ENCODE measurements around the gene SYAP1.
"Not testable (repeated sequence)": the region's sequence is repeated elsewhere in the genome, so short reads cannot be mapped to it uniquely, and the experiment has no call there.

Gene SYAP1

DNA sequence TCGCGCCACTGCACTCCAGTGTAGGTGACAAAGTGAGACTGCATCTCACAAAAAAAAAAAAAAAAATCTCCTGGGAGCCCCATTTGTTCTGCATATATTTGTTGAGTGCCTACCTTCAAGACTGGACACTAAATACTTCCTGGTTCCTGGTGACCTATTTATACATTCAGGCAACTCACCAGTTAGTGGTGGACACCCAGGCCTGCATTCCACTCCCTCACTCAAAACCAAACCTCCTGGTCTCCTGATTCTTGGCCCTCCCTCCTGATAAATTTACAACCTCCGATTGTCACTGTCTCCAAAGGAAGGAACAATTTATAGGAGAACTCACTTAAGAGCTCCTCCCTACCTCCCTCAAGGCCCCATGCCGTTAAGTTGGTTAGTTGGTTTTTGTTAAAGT lies 3.1 kb downstream of the SYAP1 start:
- no peak for DNase-seq (ENCODE audit: low spot score)

- DNase-seq (ENCODE audit: low spot score): no peak
Measured at GRCh38 chrX:16725072-16725471, 5.7 kb downstream of the SYAP1 start.

DNA sequence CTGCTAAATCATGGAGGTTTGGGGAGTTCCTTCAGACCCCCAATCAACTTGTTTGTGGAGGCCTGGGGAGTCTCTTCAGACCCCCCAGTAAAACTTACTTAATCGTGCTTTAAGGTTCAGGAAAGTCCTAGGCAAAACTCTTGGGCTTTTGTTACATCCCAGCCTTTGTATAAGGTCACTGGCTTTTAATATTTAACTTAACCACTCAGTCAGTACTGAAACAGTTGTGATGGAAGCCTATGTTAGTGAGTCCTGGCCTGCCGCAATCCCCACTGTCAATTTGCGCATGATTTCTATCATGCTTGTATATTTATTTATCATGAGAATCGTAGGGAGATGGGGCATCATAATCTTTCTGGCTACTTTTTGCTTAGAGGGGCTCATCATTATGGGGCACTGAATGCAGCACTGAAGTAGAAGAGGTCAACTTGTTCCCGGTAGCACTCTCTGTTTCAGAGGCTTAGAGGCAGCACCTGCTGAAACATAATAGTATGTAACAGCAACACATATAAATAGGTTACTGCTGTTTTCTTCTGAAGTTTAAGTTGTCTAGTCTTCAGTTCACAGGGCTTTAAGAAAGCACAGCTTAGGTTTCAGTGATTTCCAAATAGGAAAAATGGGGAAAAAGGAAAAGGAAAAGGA lies 7.1 kb downstream of the SYAP1 start:
- not testable (repeated sequence) for DNase-seq (ENCODE audit: low spot score)

- no peak for DNase-seq (ENCODE audit: low spot score)
Measured at GRCh38 chrX:16727637-16728036, 8.2 kb downstream of the SYAP1 start.

GRCh38 chrX:16730450-16730849 lies 11.0 kb downstream of the SYAP1 start:
- DNase-seq (ENCODE audit: low spot score): no peak

DNA sequence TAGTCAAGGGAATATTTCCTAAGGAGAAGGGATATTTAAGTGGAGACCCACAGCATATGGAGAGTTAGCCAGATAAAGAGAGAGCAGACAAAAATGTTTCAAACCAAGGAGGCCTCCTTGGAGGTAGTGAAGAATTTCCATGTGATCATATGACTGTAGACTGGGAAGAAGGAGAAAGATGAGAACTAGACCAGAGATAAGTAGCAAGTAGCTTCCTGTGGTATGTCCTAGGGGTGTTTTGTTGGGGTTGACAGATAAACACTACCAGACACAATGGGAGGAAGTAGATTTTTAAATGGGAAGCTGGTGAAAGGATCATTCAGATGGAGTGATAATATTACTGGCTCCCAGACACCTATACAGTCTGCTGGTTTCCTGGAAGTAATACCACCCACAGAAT lies 13.6 kb downstream of the SYAP1 start:
- DNase-seq (ENCODE audit: low spot score): no peak

GRCh38 chrX:16737024-16737423 lies 17.6 kb downstream of the SYAP1 start:
- DNase-seq (ENCODE audit: low spot score): no peak

DNA sequence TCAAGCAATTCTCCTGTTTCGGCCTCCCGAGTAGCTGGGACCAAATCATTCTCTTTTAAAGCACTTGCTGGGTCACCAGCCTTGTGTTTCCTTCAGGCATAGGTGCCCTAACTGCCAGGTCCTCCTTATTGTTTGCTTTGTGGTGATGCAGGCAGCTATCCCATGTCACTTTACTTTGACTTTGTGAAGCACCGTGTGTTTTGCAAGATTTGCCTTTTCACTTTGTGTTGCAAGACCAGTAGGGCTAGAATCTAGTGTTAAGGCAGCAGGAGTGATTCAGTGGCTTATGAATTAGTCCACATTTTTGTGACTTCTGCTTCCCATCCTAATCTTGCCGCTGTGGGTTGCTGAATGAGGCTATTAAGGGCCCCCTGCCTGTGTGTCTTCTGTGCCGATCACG lies 20.2 kb downstream of the SYAP1 start:
- no peak for DNase-seq (ENCODE audit: low spot score)

DNA sequence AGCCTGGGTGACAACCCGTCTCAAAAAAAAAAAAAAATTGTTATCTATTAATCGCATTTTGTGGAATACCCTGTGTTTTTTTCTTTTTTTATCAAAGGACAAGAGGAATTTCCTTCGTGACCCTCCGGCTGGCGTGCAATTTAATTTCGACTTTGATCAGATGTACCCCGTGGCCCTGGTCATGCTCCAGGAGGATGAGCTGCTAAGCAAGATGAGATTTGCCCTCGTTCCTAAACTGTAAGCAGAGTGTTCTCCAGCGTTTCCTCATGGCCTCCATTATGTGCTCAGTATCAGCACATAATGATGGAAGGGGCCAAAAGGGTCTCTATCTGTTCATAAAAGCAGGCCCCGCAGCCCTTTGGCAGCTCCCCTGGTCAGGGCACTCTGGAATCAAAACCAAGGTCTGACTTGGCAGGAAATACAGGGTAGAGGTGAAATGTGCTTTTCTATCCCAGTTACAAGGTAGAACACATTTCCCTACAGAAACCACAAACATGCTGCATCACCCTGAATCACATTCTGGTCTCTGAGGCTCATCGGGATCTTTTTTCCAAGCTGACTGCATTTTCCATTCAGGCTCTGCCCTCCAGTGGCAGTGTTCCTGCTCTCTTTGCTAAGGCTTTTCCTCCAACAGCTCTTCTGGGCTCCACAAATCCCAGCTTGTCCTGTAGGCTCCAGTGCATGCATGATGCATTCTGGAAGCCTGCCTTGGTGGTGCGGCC lies 24.4 kb downstream of the SYAP1 start:
- no peak for DNase-seq (ENCODE audit: low spot score)

DNA sequence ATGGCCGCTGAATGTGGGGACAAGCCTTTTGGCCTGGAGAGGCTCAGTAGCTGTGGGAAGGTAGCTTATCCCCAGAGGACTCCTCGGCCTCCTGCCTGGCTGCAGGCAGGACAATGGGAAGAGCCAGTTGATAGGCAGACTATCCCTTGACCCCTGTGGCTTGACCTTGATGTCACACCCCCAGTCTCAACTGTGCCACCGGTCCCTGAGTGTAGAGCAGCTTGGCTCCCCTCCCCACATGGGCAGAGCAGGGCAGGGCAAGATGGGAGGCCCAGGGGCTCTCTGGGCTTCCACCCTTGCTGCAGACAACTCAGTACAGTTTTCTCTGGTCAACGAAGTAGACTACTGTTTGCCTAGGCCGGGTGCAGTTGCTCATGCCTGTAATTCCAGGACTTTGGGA lies 25.7 kb downstream of the SYAP1 start:
- DNase-seq (ENCODE audit: low spot score): no peak

- DNase-seq (ENCODE audit: low spot score): no peak
Measured at GRCh38 chrX:16745659-16746058, 26.2 kb downstream of the SYAP1 start.

- no peak for DNase-seq (ENCODE audit: low spot score)
Measured at GRCh38 chrX:16748425-16748824, 29.0 kb downstream of the SYAP1 start.

DNA sequence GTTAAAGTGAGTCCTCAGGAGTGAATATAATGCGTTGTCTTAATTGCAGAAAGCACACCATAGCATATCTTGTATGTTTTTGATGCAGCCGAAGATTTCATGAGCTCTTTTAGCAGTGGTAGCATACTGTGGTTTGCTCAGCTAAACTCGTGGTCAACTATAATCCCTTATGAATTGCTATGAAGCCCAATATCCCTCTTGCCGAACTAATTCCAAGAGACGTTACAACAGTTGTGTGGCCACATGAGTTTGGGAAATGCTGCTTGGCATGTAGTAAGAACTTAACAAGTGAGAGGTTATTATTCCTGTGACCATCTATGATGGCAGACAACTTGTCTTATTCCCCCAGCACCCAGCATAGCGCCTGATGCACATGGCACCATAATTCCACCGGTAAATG lies 30.7 kb downstream of the SYAP1 start:
- DNase-seq (ENCODE audit: low spot score): no peak

DNA sequence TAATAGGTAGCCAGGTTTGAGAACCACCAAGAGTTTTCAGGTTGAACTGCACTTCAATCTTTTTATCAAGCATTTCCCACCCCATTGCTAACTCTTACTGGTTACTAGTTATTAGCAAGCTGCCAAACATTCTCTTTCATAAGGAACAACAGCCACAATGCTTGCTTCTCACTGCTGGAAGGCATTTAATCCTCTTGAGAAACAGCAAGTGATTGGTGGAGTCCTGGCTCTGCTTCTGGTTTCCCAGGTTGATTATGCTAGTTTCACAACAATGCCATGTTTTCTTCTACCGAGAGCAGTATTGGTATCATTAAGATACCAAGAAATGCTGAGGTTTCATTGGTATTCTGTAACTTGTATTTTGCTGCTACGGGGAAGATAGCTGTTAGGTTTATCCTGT lies 34.6 kb downstream of the SYAP1 start:
- no peak for DNase-seq (ENCODE audit: low spot score)

GRCh38 chrX:16756724-16757123 lies 37.3 kb downstream of the SYAP1 start:
- DNase-seq (ENCODE audit: low spot score): no peak

- DNase-seq (ENCODE audit: low spot score): not testable (repeated sequence)
Measured at GRCh38 chrX:16761500-16761899, 42.1 kb downstream of the SYAP1 start.

GRCh38 chrX:16762579-16762978 lies 43.2 kb downstream of the SYAP1 start:
- DNase-seq (ENCODE audit: low spot score): no peak

DNA sequence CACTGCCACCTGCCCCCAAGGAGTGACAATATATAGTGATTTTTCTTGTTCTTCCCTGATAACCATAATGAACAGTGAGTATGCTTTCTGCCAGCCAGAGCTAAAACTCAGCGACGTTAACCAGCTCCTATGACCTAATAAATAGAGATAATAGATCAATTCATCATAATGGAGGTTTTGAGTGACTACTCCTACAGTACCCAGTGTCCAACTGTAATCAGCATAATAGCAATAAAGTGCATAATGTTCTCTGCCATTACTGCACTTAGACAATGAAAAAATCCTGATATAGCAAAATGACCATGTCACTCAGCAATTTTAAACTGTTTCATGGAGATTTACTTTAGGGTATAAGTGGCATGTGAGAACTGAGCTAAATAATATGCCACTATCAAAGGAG lies 46.2 kb downstream of the SYAP1 start:
- DNase-seq (ENCODE audit: low spot score): no peak

DNA sequence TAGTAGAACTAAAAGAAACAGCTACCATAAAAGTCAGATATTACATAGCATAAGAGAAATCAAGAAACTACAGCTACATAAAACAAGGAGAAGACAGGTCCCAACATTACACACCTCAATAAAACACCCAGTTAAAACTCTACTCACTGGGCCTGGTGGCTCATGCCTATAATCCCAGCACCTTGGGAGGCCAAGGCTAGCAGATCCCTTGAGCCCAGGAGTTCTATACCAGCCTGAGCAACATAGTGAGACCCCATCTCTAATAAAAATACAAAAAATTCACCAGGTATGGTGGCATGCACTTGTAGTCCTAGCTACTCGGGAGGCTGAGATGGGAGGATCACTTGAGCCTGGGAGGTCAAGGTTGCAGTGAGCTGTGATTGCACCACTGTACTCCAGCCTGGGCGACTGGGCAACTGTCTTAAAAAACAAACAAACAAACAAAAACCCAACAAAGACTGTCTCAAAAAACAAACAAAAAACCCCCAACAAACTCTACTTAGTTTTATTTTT lies 51.6 kb downstream of the SYAP1 start:
- no peak for DNase-seq (ENCODE audit: low spot score)

DNA sequence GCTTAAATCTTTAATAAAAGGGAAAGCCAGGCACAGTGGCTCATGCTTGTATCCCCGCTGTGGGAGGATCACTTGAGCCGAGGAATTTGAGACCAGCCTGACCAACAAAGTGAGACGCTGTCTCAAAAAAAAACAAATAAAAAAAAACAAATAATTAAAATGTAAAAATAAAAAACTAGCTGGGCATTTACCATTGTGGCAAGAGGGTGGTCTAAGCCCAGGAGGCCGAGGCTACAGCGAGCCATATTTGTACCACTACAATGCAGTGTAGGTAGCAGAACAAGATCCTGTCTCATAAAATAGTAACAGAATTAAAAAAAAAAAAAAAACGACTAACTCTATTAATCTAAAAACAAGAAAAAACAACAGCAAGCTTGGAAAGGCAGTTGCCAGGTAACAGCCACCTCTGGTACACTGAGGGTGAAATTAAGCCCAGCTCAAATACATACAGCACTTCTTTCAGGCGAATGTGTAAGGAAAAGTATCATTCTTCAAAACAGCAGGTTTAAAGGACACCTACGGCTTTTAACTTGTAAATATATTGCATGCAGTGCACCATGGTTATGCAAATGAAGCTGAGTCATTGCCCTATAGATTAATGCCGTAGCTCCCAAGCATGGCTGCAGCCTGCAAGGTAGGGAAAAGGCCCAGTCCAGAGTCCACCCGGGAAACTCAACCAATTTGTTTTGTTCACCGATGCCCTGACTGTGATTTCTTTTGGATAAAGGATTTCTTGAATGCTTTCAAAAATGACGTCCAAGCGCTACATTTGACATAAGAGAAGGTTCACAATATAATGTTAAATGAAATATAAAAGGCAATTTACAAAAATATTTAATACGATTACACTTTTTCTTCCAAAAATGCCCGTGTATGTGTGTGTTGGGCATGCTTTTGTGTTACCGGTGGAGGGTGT lies 52.3 kb downstream of the SYAP1 start:
- DNase-seq (ENCODE audit: low spot score): peak; percentile 36

DNA sequence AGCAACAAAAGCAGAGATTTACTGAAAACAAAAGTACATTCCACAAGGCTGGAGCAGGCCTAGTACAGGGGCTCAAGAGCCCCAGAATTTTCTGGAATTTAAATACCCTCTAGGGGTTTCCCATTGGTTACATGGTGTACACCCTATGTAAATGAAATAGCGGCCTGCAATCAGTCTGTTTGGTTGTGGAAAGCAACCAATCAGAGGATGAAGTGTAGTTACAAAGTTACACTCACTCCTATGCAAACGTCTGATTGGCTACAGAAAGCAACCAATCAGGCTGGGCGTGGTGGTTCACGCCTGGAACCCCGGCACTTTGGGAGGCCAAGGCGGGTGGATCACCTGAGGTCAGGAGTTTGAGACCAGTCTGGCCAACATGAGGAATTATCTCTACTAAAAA lies 53.0 kb downstream of the SYAP1 start:
- DNase-seq (ENCODE audit: low spot score): no peak

DNA sequence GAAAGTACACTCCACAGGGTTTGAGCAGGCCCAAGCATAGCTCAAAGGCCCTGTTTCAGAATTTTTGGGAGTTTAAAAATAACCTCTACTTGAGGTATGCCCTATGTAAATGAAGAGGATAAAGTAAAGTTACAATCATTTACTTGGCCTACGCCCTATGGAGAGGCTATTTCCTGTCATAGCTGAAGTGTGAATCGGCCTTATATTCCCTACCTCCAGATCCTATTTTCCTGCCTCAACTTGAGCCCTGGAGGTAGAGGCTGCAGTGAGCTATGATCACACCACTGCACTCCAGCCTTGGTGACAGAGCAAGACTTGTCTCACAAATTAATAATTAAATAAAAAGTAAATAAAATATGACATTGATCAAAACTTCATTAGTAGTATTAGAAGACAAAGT lies 55.3 kb downstream of the SYAP1 start:
- no peak for DNase-seq (ENCODE audit: low spot score)
